HG02642 (cell line): Measurements from ENCODE around the gene CRKL.
"Not testable (repeated sequence)": the region's sequence is repeated elsewhere in the genome, so short reads cannot be mapped to it uniquely, and the experiment has no call there.

ENCODE experiments used
- ATAC-seq: cut with Tn5 transposase; IDR thresholded peaks from one replicate; pipeline ENCODE4 v1.9.1; 2021; ENCODE audit warnings: mild to moderate bottlenecking; ENCODE audit not compliant: unreplicated experiment, poor library complexity

CRKL gene

DNA sequence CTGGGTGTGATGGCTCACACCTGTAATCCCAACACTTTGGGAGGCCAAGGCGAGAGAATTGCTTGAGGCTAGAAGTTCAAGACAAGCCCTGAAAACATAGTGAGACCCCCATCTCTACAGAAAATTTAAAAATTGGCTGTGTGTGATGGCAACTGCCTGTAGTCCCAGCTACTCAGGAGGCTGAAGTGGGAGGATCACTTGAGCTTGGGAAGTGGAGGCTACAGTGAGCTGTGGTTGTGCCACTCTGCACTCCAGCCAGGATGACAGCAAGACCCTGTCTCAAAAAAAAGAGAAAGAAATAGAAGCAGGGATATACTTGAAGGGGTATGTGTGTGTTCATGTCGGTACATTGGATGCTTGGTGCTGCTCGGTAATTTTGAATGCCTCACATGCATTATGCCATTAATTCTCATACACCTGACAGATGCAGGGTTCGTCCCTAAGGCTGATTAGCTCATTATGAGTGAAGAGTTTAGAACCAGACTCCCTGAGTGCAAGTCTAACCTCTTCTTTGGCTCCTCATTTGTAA is 14.0 kb downstream of the CRKL start:
- no peak for ATAC-seq

DNA sequence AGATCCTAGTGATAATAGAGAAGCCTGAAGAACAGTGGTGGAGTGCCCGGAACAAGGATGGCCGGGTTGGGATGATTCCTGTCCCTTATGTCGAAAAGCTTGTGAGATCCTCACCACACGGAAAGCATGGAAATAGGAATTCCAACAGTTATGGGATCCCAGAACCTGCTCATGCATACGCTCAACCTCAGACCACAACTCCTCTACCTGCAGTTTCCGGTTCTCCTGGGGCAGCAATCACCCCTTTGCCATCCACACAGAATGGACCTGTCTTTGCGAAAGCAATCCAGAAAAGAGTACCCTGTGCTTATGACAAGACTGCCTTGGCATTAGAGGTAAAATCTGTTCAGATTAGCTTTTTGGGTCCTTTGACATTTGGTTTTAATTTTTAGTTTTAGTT is 16.7 kb downstream of the CRKL start:
- ATAC-seq = no peak

DNA sequence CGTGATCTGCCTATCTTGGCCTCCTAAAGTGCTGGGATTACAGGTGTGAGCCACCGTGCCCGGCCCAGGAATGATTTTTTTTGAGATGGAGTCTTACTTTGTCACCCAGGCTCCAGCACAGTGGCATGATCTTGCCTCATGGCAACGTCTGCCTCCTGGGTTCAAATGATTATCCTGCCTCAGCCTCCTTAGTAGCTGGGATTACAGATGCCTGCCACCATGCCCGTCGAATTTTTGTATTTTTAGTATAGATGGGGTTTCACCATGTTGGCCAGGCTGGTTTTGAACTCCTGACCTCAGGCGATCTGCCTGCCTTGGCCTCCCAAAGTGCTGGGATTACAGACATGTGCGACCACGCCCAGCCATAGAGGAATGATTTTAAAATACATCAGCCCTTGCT is 17.8 kb downstream of the CRKL start:
- not testable (repeated sequence) for ATAC-seq

DNA sequence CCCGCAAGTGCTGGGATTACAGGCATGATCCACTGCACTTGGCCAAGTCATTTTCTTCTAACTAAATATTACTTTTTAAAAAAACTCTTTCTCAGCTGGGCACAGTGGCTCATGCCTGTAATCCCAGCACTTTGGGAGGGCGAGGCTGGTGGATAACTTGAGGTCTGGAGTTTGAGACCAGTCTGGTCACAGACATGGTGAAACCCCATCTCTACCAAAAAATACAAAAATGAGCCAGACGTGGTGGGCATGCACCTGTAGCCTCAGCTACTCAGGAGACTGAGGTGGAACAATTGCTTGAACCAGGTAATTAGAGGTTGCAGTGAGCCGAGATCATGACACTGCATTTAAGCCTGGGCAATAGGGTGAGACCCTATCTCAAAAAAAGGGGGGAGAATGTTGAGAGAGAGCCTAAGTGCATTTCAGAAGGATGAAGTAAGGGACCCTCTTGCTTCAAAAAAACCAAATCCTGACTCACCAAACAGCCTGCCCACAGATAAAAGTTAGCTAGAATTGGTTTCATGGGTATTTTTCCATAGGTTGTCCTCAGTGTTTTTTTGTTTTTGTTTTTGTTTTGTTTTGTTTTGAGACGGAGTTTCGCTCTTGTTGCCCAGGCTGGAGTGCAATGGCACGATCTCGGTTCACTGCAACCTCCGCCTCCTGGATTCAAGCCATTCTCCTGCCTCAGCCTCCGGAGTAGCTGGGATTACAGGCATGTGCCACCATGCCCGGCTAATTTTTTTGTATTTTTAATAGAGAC is 18.8 kb downstream of the CRKL start:
- not testable (repeated sequence) for ATAC-seq

DNA sequence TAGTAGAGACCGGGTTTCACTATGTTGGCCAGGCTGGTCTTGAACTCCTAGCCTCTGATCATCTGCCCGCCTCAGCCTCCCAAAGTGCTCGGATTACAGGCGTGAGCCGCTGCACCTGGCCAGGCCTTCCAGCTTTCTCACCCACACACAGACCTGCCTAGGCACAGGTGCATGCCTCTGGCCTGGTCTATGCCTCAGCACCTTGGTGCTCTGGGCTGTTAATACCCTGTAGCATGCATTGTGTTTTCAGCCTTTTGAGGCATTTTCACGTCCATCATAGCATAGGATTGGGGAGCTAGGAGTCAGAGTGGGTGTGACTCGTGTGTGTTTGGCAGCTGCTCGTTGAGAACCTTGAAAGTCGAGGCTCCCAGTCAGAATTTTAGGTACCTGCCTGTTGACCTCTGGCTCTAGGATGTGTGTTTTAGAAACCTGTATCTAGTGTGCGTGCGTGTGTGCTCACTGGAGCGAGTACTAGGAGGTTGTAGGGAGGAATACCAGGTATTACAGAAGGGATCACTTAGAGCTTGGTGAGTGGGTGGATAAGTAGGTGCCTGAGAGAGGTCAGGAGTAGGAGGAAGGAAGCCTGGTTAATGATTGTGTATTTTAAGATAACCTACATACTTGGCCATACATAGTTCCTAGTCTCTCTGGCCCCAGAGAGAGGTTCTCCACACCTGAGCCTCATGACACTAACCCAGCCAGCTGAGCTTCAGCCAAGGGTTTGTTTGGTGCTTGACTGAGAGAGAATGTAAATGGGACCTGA is 20.0 kb downstream of the CRKL start:
- no peak for ATAC-seq

DNA sequence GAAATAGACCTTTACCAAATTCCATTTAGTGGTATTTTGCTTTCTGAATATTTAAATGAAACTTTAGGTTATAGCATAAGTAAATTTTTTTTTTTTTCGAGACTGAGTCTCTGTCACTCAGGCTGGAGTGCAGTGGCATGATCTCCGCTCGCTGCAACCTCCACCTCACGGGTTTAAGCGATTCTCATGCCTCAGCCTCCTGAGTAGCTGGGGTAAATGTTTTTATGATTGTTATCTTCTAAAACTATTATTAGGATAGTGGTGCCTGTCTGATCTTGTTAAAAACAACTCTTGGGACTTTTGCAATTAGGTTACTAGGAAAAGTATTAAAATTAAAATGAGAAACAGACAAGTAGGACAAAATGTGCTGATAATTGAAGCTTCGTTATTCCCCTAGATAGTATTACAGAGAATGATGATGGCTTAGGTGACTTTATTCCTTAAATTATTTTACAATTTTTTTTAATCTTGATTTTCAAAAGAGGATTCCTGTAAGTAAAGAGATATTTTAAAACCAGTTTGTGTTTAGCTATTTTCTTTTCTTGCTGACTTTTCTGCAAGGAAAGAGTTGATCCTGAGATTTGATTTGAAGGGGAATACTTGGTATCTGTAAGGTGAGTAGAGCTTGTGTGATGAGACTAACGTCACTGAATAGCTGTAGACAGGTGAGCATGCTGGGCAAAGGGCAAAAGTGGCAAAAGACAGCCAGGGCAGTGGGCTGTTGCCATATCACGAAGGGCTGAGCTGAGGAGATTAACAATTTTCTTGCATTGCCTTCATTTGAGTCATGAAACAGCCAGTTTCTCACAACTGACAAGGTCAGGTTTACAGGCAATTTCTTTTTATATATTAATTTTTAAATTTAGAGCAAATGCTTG is 20.8 kb downstream of the CRKL start:
- no peak for ATAC-seq

DNA sequence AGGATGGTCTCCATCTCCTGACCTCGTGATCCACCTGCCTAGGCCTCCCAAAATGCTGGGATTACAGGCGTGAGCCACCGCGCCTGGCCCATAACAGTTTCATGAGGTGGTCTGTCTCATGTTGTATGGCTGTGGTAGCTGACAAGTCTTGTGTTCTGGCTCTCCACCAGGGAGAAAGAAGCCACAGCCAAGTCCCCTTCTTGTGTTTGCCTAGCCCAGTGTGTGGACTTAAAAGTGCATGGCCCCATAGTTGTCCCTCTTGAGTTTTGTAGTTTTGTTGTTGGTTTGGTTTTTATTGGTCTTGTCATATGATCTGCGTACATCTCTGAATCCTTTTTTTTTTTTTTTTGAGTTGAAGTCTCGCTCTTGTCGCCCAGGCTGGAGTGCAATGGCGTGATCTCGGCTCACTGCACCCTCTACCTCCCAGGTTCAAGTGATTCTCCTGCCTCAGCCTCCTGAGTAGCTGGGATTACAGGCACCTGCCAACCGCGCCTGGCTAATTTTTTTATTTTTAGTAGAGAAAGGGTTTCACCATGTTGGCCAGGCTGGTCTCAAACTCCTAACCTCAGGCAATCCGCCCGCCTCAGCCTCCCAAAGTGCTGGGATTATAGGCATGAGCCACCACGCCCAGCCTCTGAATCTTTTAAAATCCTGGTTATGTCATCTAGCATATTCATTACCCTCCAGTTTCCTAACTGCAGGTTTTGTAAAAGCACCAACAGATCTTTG is 22.4 kb downstream of the CRKL start:
- not testable (repeated sequence) for ATAC-seq

DNA sequence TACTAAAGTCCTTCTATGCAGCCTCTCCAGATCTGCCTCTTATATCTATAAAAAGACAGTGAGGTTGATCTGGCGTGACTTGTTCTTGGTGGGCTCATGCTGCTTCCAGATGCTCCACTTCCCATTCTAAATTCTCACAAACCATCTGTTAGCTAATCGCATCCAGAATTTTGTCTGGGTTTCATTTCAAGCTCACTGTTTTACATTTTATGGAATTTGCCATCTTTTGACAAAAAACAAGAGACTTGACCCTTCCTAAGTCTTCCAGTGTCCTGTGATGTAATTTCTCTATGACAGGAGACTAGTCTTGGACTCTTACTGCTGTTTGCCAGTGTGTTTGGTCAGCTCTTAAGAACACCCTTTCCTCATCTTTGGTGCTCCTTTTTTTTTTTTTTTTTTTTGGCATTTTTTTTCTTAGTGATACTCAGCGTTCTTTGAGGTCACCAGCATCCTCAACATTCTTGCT is 23.0 kb downstream of the CRKL start:
- ATAC-seq = no peak

DNA sequence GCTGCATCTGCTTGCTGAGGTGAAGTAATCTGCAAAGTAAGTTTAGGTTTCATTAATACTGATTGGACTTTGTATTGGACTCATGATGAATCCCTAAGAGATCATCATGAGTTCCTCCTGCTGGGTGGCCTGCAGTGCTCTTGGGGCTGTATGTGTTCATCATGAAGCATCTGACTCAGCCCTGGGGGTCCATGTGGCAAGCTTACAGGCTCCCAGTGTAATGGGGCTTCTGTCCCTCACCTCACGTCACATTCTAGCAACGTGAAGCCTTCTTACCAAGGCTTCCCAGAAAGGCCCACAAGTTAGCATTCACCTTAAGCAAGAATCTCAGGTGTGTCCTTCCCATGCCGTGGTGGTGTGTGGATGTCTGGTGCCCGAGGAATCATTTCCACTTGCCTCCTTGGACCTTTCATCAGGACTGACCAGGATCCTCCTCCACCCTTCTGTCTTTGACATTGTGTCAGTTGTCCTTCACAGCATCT is 23.7 kb downstream of the CRKL start:
- ATAC-seq = no peak

DNA sequence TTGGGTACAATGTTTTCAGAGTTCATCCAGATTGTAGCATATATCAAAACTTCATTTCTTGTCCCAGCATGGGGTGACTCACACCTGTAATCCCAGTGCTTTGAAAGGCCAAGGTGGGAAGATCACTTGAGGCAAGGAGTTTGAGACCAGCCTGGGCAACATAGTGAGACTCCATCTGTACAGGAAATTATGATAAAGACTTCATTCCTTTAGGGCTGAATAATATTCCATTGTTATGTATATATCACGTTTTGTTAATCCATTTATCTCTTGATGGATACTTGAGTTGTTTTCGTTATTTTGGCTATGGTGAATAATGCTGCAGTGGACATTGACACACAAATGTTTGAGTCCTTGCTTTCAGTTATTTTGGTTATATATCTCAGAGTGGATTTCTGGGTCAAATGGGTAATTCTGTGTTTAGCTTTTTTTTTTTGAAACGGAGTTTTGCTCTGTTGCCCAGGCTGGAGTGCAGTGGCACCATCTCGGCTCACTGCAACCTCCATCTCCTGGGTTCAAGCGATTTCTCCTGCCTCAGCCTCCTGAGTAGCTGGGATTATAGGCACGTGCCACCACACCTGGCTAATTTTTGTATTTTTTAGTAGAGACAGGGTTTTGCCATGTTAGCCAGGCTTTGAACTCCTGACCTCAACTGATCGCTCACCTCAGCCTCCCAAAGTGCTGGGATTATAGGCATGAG is 25.1 kb downstream of the CRKL start:
- not testable (repeated sequence) for ATAC-seq

DNA sequence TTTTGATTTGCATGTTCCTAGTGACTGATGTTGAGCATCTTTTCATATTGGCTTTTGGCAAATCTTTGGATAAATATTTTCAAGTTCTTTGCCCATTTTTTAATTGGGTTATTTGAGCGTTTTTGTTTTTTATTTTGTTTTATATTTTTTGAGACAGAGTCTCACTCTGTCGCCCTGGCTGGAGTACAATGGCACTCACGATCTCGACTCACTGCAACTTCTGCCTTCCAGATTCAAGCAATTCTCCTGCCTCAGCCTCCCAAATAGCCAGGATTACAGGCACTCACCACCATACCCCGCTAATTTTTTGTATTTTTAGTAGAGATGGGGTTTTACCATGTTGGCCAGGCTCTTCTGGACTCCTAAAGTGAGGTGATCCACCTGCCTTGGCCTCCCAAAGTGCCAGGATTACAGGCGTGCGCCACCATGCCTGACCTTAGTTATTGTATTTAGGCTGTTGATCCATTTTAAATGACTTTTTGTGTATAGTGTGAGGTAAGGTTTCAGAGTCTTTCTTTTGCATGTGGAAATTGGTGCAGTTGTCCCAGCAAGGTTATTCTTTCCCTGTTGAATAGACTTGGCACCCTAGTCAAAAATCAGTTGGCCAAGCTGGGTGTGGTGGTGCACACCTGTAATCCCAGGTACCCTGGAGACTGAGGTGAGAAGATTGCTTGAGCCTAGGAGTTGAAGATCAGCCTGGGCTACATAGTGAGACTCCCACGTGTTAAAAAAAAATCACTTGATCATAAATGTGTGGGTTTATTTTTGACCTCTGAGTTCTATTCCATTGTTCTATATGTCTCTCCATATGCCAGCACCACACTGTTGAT is 26.1 kb downstream of the CRKL start:
- ATAC-seq = no peak

DNA sequence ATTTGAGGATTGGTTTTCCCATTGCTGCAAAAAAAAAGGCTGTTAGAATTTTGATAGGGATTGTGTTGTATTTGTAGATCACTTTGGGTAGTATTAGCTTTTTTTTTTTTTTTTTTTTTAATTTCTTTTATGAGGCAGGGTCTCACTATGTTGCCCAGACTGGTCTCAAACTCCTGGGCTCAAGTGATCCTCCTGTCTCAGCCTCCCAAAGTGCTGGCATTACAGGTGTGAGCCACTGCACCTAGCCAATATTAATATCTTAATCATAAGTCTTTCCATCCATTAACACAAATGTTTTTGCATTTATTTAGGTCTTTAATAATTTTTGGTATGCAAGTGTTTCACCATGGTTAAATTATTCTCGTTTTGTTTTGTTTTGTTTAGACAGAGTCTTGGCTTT is 26.8 kb downstream of the CRKL start:
- ATAC-seq = no peak

DNA sequence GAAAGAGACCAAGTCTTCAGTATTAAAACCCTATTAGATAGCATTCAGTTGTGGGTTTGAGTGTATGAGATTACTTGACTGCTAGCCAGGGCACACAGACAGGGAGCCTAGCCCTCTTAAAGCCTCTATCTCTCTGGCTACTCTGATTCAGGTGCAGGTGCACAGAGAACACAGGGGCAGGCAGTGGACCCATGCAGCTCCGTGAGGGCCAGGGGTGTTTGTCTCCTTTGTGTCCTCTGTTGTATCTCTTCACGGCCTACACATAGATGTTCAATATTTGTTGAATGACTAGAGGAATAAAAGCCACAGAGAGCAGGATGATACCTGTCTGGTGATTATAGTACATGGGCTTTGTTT is 28.3 kb downstream of the CRKL start:
- ATAC-seq = no peak

DNA sequence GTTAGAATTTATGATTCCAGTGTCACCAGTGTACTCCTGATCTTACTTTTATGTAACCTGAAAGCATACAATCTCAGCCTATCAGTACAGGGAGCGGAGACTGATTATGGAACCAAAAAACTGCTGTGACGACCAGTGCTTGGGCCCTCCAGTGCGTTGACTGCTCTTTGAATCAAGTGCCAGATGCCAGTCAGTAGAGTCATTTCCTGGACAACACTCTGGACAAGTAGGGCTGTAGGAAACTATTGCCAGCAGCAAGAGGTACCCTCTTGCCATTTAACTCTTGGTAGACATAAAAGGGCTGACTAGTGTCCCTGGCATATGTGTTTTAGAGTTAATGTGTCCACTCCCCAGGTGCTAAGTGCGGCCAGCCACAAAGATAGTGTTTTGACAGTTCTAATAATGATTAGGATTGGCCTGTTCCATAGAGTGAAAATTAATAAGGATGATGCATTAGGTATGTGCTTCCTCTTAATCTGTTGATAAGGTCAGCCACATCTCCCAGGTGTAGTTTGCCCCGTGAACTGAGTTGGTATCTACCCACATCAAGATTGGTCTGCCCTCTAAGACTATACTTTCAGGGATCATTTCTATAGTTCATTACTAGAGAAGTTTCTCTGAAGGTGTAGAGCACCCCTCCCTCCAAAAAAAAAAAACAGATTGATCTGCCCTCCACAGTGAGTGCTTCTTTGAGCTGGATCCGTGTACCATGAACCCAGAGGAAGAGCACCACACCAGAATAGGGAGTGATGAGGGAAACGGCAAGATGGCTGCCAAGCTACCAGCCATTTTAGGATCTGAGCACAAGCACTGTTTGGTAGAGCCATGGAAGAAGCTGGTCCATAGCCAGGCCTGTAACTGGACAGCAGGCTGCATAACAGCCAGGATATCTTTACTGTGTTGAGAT is 29.1 kb downstream of the CRKL start:
- no peak for ATAC-seq

DNA sequence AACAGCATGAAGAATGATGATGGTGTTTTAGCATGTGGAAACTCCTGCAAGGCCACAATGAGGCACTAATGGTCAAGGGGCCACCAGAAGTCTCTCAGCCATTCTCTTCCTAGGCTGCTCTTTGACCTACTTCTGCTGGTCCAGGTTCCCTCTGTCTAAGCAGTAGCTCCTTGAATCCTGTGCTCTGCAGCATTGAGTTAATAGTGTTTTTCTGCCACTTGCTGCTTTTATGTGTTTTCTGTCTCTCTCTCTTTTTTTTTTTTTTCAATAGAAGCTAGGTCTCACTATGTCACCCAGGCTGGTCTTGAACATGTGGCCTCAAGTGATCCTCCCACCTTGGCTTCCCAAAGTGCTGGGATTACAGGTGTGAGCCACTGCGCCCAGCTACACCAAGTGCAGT is 29.8 kb downstream of the CRKL start:
- ATAC-seq = no peak

DNA sequence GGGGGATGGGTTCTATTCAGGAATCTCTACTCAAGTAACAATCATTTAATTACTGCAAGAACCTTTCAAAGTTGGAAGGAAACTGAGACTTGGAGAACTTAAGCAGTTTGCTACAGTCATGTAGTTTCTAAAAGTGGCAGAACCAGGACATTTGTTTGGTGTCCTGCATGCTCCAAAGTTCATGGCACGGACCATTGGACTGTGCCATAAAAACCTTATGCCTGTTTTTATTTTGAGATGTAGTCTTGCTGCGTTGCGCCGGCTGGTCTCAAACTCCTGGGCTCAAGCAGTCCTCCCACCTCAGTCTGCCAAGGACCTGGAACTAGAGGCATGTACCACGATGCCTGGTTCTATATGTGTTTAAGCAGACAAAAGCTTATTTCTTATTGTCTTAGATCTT is 31.2 kb downstream of the CRKL start:
- no peak for ATAC-seq

DNA sequence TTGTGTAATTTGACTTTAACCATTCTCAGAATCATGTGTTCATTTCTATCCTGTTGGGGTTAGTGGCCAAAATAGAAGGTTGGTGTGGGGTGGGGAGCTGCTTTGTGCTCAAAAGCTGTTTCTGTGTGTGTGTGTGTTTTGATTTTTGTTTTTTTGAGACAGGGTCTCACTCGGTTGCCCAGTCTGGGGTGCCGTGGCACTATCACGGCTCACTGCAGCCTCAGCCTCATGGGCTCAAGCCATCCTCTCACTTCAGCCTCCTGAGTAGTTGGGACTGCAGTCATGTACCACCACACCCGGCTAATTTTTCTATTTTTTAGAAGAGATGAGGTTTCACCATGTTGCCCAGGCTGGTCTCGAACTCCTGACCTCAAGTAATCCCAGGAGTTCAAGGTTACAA is 31.8 kb downstream of the CRKL start:
- ATAC-seq = no peak
